SU-DHL-6 (cell line): ENCODE measurements around the gene MAN2B1.
"Not testable (repeated sequence)": the region's sequence is repeated elsewhere in the genome, so short reads cannot be mapped to it uniquely, and the experiment has no call there.

Experiments used
- H2AFZ ChIP-seq: fragments of 200-600 bp; sonication (generic); 2 replicates; pipeline ENCODE4 v1.6.1; 2014; ENCODE audit warnings: low read depth, mild to moderate bottlenecking, moderate library complexity, mixed read lengths, antibody characterized with exemption, low read length; ENCODE audit not compliant: severe bottlenecking
- H3F3A ChIP-seq: fragments of 200-600 bp; shearing (Covaris generic); 2 replicates; pipeline ENCODE4 v1.6.0; 2016; ENCODE audit warnings: antibody characterized with exemption, mild to moderate bottlenecking; ENCODE audit not compliant: insufficient read depth
- H3K27ac ChIP-seq: fragments of 200-600 bp; sonication (generic); 2 replicates; pipeline ENCODE4 v1.5.1; 2016; ENCODE audit warnings: low read depth, mild to moderate bottlenecking, low read length, moderate library complexity, mixed read lengths
- H3K27me3 ChIP-seq: fragments of 200-600 bp; sonication (generic), shearing (Covaris generic); 2 replicates; pipeline ENCODE4 v1.6.0; 2014; ENCODE audit warnings: mild to moderate bottlenecking, low read length
- H3K36me3 ChIP-seq: fragments of 200-600 bp; sonication (generic); 2 replicates; pipeline ENCODE4 v1.6.1; 2014; ENCODE audit warnings: mild to moderate bottlenecking, low read length, mixed read lengths
- H3K4me2 ChIP-seq: fragments of 300-600, 200-600 bp; shearing (Covaris generic), sonication (generic); 2 replicates; pipeline ENCODE4 v1.6.0; 2014; ENCODE audit warnings: low read length, low read depth, mild to moderate bottlenecking; ENCODE audit not compliant: poor library complexity, severe bottlenecking
- H3K4me3 ChIP-seq: fragments of 200-600 bp; sonication (generic); 2 replicates; pipeline ENCODE4 v1.5.1; 2014; ENCODE audit warnings: antibody characterized with exemption, low read length, mild to moderate bottlenecking, mixed read lengths; ENCODE audit not compliant: insufficient read depth, poor library complexity, severe bottlenecking
- H3K79me2 ChIP-seq: fragments of 200-600 bp; sonication (generic); 2 replicates; pipeline ENCODE4 v1.6.1; 2014; ENCODE audit warnings: mild to moderate bottlenecking, low read length, moderate library complexity; ENCODE audit not compliant: insufficient read depth
- H3K9ac ChIP-seq: fragments of 200-600 bp; sonication (generic); 2 replicates; pipeline ENCODE4 v1.7.0; 2014; ENCODE audit warnings: mild to moderate bottlenecking, low read length
- H3K9me2 ChIP-seq: fragments of 200-600 bp; sonication (generic); replicated peaks from 2 replicates; pipeline ENCODE4 v1.6.1; 2014; ENCODE audit warnings: low read length; ENCODE audit not compliant: insufficient read depth
- H3K9me3 ChIP-seq: fragments of 200-600 bp; sonication (generic); 2 replicates; pipeline ENCODE4 v1.6.1; 2014; ENCODE audit warnings: low read length, mixed read lengths; ENCODE audit not compliant: insufficient read depth
- H4K20me1 ChIP-seq: fragments of 200-600 bp; sonication (generic); 2 replicates; pipeline ENCODE4 v1.6.1; 2014; ENCODE audit warnings: low read depth, mild to moderate bottlenecking, antibody characterized with exemption, low read length, moderate library complexity, mixed read lengths
- EZH2phosphoT487 ChIP-seq: fragments of 200-600 bp; sonication (generic), shearing (Covaris generic); conservative IDR thresholded peaks from 2 replicates; pipeline ENCODE4 v1.6.1; 2018; ENCODE audit warnings: mild to moderate bottlenecking, antibody characterized with exemption, low read length, moderate library complexity, mixed read lengths
- TF ChIP-seq, protein P1 (sequence below): fragments of 200-600 bp; sonication (generic); IDR thresholded peaks from one replicate; pipeline ENCODE4 v1.5.1; 2017; ENCODE audit warnings: antibody characterized with exemption, mild to moderate bottlenecking, low read length, moderate library complexity; ENCODE audit not compliant: insufficient read depth, poor library complexity, severe bottlenecking

The MAN2B1 gene

GRCh38 chr19:12626958-12627357 is 39.6 kb downstream of the MAN2B1 start:
- no peaks in the 10 kb centered on the region for H4K20me1 ChIP-seq
- H3K27me3 ChIP-seq: no peaks in the 10 kb centered on the region
- no peak overlapping the region for H2AFZ ChIP-seq
- peaks cover 16% of the 10 kb centered on the region; the same call in 1 of the 2 replicates for H3K9me3 ChIP-seq
- no peak overlapping the region for H3K4me2 ChIP-seq
- H3K27ac ChIP-seq: no peak overlapping the region
- H3F3A ChIP-seq: peaks cover 7% of the 10 kb centered on the region; the same call in 1 of the 2 replicates
- no peak overlapping the region for H3K4me3 ChIP-seq
- TF ChIP-seq EZH2phosphoT487: no peak
- TF ChIP-seq, protein P1, sequence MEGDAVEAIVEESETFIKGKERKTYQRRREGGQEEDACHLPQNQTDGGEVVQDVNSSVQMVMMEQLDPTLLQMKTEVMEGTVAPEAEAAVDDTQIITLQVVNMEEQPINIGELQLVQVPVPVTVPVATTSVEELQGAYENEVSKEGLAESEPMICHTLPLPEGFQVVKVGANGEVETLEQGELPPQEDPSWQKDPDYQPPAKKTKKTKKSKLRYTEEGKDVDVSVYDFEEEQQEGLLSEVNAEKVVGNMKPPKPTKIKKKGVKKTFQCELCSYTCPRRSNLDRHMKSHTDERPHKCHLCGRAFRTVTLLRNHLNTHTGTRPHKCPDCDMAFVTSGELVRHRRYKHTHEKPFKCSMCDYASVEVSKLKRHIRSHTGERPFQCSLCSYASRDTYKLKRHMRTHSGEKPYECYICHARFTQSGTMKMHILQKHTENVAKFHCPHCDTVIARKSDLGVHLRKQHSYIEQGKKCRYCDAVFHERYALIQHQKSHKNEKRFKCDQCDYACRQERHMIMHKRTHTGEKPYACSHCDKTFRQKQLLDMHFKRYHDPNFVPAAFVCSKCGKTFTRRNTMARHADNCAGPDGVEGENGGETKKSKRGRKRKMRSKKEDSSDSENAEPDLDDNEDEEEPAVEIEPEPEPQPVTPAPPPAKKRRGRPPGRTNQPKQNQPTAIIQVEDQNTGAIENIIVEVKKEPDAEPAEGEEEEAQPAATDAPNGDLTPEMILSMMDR: no peak
- H3K79me2 ChIP-seq: 0 out of 2 replicates have a peak, but pooled peaks cover 6% of the 10 kb centered on the region
- no peak overlapping the region for H3K9ac ChIP-seq
- H3K36me3 ChIP-seq: peaks cover 24% of the 10 kb centered on the region
- no peaks in the 10 kb centered on the region for H3K9me2 ChIP-seq

DNA sequence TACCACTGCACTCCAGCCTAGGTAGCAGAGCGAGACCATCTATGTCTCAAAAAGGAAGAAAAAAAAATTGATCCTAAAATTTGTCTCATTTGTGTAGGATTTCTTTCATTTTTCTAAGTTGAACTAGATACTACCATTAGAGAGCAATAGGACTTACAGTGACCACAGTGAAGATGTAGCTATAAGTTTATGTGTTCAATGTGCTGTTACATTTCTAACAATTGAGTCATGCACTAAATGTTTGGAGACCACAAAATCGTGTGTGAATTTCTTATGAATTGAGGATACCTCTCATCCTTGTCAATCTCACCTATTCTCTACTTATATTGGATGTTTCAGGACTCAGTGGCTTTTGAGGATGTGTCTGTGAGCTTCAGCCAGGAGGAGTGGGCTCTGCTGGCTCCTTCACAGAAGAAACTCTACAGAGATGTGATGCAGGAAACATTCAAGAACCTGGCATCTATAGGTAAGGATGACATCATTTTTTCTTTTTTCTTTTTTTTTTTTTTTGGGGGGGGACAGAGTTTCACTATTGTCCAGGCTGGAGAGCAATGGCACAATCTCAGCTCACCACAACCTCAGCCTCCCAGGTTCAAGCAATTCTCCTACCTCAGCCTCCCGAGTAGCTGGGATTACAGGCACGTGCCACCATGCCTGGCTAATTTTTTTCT is 43.0 kb downstream of the MAN2B1 start:
- peaks cover 15% of the 10 kb centered on the region; the same call in 1 of the 2 replicates for H3K9me3 ChIP-seq
- no peak overlapping the region for H3K4me3 ChIP-seq
- no peaks in the 10 kb centered on the region for H3K9me2 ChIP-seq
- no peak overlapping the region for H3K9ac ChIP-seq
- peaks cover 17% of the 10 kb centered on the region for H3K36me3 ChIP-seq
- H3K79me2 ChIP-seq: peaks cover 30% of the 10 kb centered on the region
- no peak overlapping the region for H2AFZ ChIP-seq
- H3K4me2 ChIP-seq: no peak overlapping the region
- no peak overlapping the region for H3K27ac ChIP-seq
- no peaks in the 10 kb centered on the region for H3F3A ChIP-seq
- TF ChIP-seq, protein P1: no peak
- TF ChIP-seq EZH2phosphoT487: no peak
- H3K27me3 ChIP-seq: no peaks in the 10 kb centered on the region
- no peaks in the 10 kb centered on the region for H4K20me1 ChIP-seq

DNA sequence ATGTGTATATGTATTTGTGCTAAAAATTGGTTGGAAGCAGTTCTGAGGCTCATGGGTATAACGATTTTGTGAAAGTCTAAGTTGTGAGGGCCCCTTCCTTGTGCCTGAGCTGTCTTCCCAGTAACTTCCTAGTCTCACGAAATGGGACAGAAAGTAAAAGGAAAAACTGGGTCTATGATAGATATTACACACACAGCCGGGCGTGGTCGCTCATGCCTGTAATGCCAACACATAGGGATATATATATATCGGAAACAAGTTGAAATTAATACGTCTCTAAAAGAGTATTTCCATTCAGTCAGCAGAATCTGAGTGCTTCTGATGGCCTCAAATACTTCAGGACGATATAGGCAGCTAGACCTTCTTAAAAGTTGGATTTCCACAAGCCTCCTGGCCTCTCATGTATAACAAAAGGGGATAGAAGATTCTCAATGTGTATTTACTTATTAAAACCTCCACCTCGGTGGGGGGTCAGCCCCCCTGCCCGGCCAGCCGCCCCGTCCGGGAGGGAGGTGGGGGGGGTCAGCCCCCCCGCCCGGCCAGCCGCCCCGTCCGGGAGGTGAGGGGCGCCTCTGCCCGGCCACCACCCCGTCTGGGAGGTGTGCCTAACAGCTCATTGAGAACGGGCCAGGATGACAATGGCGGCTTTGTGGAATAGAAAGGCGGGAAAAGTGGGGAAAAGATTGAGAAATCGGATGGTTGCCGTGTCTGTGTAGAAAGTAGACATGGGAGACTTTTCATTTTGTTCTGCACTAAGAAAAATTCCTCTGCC is 45.1 kb downstream of the MAN2B1 start:
- not testable (repeated sequence) for H3K4me3 ChIP-seq, H3K9me2 ChIP-seq, H3K9me3 ChIP-seq, H3K27ac ChIP-seq, H3K36me3 ChIP-seq, H3K27me3 ChIP-seq, H4K20me1 ChIP-seq, H3F3A ChIP-seq, H3K4me2 ChIP-seq, H3K9ac ChIP-seq, H2AFZ ChIP-seq
- H3K79me2 ChIP-seq: peaks cover 50% of the 10 kb centered on the region

DNA sequence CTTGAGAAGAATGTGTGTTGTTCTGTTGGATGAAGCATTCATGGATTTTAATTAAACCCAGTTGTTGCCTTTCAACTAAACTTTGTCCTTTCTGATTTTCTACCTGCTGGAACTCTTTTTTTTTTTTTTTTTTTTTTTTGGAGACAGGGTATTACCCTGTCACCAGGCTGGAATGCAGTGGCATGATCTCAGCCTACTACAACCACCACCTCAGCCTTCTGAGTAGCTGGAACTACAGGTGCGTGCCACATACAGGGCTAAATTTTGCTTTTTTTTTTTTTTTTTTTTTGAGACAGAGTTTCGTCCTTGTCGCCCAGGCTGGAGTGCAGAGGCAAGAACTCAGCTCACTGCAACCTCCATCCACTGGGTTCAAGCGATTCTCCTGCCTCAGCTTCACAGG is 48.9 kb downstream of the MAN2B1 start:
- Histone ChIP-seq H3K79me2 (peaks cover 59% of the 10 kb centered on the region), H3K9ac (no peak overlapping the region), H3K9me3 (no peaks in the 10 kb centered on the region), H3F3A (0 out of 2 replicates have a peak, but pooled peaks cover 4% of the 10 kb centered on the region), H3K27ac (no peak overlapping the region), H4K20me1 (peaks cover 11% of the 10 kb centered on the region; the same call in 1 of the 2 replicates), H3K27me3 (no peaks in the 10 kb centered on the region), H3K4me2 (no peak overlapping the region), H3K4me3 (no peak overlapping the region), H3K9me2 (no peaks in the 10 kb centered on the region), H3K36me3 (peaks cover 3% of the 10 kb centered on the region; the same call in 1 of the 2 replicates), H2AFZ (no peak overlapping the region)
- no peak for TF ChIP-seq EZH2phosphoT487
- TF ChIP-seq, protein P1: no peak
